H1 (cell line): ENCODE measurements around the gene MBD5. TPM values are rescaled to one million over a fixed set of nuclear protein-coding genes. Genes with fewer than 3 reads are reported as not detected.

ENCODE experiments used
- CTCF ChIA-PET: fragments of 300-600 bp; sonication (Branson Sonifier 250); formaldehyde crosslinking; loops from one replicate; lab custom pipeline; 2021; ENCODE audit not compliant: partially characterized antibody; lab: Charles Lee
- POLR2A ChIA-PET: fragments of 300-600 bp; sonication (Branson Sonifier 250); formaldehyde crosslinking; loops from one replicate; lab custom pipeline; 2021; ENCODE audit warnings: inconsistent platforms; ENCODE audit not compliant: partially characterized antibody; lab: Charles Lee
- DNase-seq, 2 experiments: peaks; one replicate each; pipeline versions ENCODE4 v3.0.0 to v3.0.0-alpha.2; 2010 to 2022; ENCODE audit warnings: low spot score in 2 of 2, low read depth in 1 of 2, mixed read lengths in 1 of 2
- FAIRE-seq: peaks from 2 replicates; lab custom pipeline; 2011; peaks lifted over from hg19 to GRCh38; lab: Jason Lieb, UNC
- H2AFZ ChIP-seq: 2 replicates; pipeline ENCODE4 v1.8.1; 2012; ENCODE audit warnings: low read length, inconsistent platforms
- H2AK5ac ChIP-seq: 2 replicates; pipeline ENCODE4 v1.6.1; 2013; ENCODE audit warnings: low read depth, low read length
- H2BK120ac ChIP-seq: replicated peaks from 2 replicates; pipeline ENCODE3; 2013; ENCODE audit warnings: low read depth, low read length, inconsistent platforms
- H2BK12ac ChIP-seq: 2 replicates; pipeline ENCODE4 v1.6.1; 2013; ENCODE audit warnings: low read depth, low read length
- H2BK15ac ChIP-seq: 2 replicates; pipeline ENCODE4 v1.6.1; 2013; ENCODE audit warnings: low read length
- H2BK20ac ChIP-seq: 2 replicates; pipeline ENCODE4 v1.6.1; 2013; ENCODE audit warnings: low read length
- H2BK5ac ChIP-seq: 2 replicates; pipeline ENCODE4 v1.6.1; 2013; ENCODE audit warnings: low read depth, low read length
- H3K14ac ChIP-seq: 2 replicates; pipeline ENCODE4 v1.6.1; 2013; ENCODE audit warnings: inconsistent platforms; ENCODE audit not compliant: insufficient read length
- H3K18ac ChIP-seq: 2 replicates; pipeline ENCODE4 v1.6.1; 2013; ENCODE audit warnings: low read length; ENCODE audit errors: extremely low read depth
- H3K23ac ChIP-seq: 2 replicates; pipeline ENCODE4 v1.6.1; 2013; ENCODE audit warnings: inconsistent platforms; ENCODE audit not compliant: insufficient read length
- H3K23me2 ChIP-seq: 2 replicates; pipeline ENCODE4 v1.6.1; 2013; ENCODE audit warnings: low read depth, low read length
- H3K27ac ChIP-seq: 2 replicates; pipeline ENCODE4 v1.6.1; 2011; ENCODE audit warnings: low read depth, low read length, inconsistent platforms
- H3K27me3 ChIP-seq, 4 experiments: replicated peaks in 1 of 4; 1 replicate in 1 of 4; 2 replicates in 3 of 4; pipeline versions ENCODE4 v1.6.1 to v1.8.1; 2011 to 2013; ENCODE audit warnings: low read length in 3 of 4, mild to moderate bottlenecking in 3 of 4, inconsistent platforms in 2 of 4, mixed read lengths in 2 of 4, moderate library complexity in 1 of 4; ENCODE audit not compliant: control insufficient read depth in 3 of 4, insufficient read depth in 3 of 4; ENCODE audit errors: extremely low read depth in 1 of 4
- H3K36me3 ChIP-seq, 4 experiments: 2 replicates each; pipeline versions ENCODE4 v1.6.1 to v1.8.1; 2011 to 2013; ENCODE audit warnings: mild to moderate bottlenecking in 4 of 4, low read length in 3 of 4, moderate library complexity in 2 of 4, control low read depth in 1 of 4, inconsistent platforms in 1 of 4; ENCODE audit not compliant: insufficient read depth in 4 of 4, control insufficient read depth in 2 of 4
- H3K4ac ChIP-seq: replicated peaks from 2 replicates; pipeline ENCODE3; 2013; ENCODE audit warnings: low read length, low read depth, mixed read lengths, inconsistent platforms; ENCODE audit not compliant: insufficient read length
- H3K4me1 ChIP-seq, 4 experiments: replicated peaks in 1 of 4; 1 replicate in 1 of 4; 2 replicates in 3 of 4; pipeline versions ENCODE4 v1.6.1 to v1.8.1; 2011 to 2013; ENCODE audit warnings: low read length in 3 of 4, inconsistent platforms in 2 of 4, mixed read lengths in 1 of 4; ENCODE audit not compliant: insufficient read depth in 4 of 4, control insufficient read depth in 3 of 4
- H3K4me2 ChIP-seq, 2 experiments: 2 replicates each; pipeline versions ENCODE4 v1.6.1 to v1.8.1; 2011 to 2013; ENCODE audit warnings: low read depth in 2 of 2, low read length in 2 of 2, control low read depth in 1 of 2, inconsistent platforms in 1 of 2, mild to moderate bottlenecking in 1 of 2; ENCODE audit not compliant: insufficient read depth in 1 of 2
- H3K4me3 ChIP-seq, 4 experiments: fragments of 200-600, 300-600 bp in 1 of 4; sonication (generic), shearing (Covaris generic), sonication (Bioruptor Twin) in 1 of 4; 2 replicates each; pipeline versions ENCODE4 v1.5.1 to v1.8.1; 2011 to 2016; ENCODE audit warnings: low read length in 4 of 4, low read depth in 3 of 4, control low read depth in 2 of 4, inconsistent platforms in 2 of 4, mild to moderate bottlenecking in 2 of 4, mixed read lengths in 1 of 4, moderate library complexity in 1 of 4; ENCODE audit not compliant: insufficient read depth in 2 of 4; ENCODE audit errors: extremely low read depth in 1 of 4
- H3K56ac ChIP-seq: replicated peaks from 2 replicates; pipeline ENCODE3; 2013; ENCODE audit warnings: low read depth, mild to moderate bottlenecking, mixed read lengths, low read length, inconsistent platforms; ENCODE audit not compliant: insufficient read length
- H3K79me1 ChIP-seq: 2 replicates; pipeline ENCODE4 v1.6.1; 2013; ENCODE audit warnings: low read depth, low read length, control low read depth
- H3K79me2 ChIP-seq, 2 experiments: 2 replicates each; pipeline versions ENCODE4 v1.6.1 to v1.8.1; 2012 to 2013; ENCODE audit warnings: low read length in 2 of 2, mild to moderate bottlenecking in 2 of 2, inconsistent platforms in 1 of 2; ENCODE audit not compliant: insufficient read depth in 2 of 2, control insufficient read depth in 1 of 2
- H3K9ac ChIP-seq, 4 experiments: replicated peaks in 1 of 4; 1 replicate in 1 of 4; 2 replicates in 3 of 4; pipeline versions ENCODE4 v1.6.1 to v1.8.1; 2011 to 2013; ENCODE audit warnings: low read depth in 3 of 4, low read length in 3 of 4, control low read depth in 2 of 4, mild to moderate bottlenecking in 2 of 4, moderate library complexity in 2 of 4, inconsistent platforms in 1 of 4; ENCODE audit errors: extremely low read depth in 1 of 4
- H3K9me3 ChIP-seq, 2 experiments: 2 replicates each; pipeline versions ENCODE4 v1.6.1 to v1.8.1; 2012 to 2013; ENCODE audit warnings: mild to moderate bottlenecking in 2 of 2, moderate library complexity in 2 of 2, control low read depth in 1 of 2, inconsistent platforms in 1 of 2, low read depth in 1 of 2, low read length in 1 of 2, mixed read lengths in 1 of 2; ENCODE audit not compliant: insufficient read depth in 2 of 2
- H4K20me1 ChIP-seq, 2 experiments: replicated peaks in 1 of 2; 2 replicates each; pipeline versions ENCODE3 to v1.8.1; 2011 to 2013; ENCODE audit warnings: inconsistent platforms in 2 of 2, low read length in 2 of 2, mild to moderate bottlenecking in 1 of 2; ENCODE audit not compliant: insufficient read depth in 2 of 2, control insufficient read depth in 1 of 2
- H4K5ac ChIP-seq: 2 replicates; pipeline ENCODE4 v1.6.1; 2013; ENCODE audit warnings: low read length, low read depth, mixed read lengths, inconsistent platforms; ENCODE audit not compliant: insufficient read length
- H4K8ac ChIP-seq: 2 replicates; pipeline ENCODE4 v1.8.0; 2013; ENCODE audit warnings: mild to moderate bottlenecking, moderate library complexity, low read length, inconsistent platforms; ENCODE audit not compliant: insufficient read depth; ENCODE audit errors: extremely low read depth
- H4K91ac ChIP-seq: replicated peaks from 2 replicates; pipeline ENCODE3; 2013; ENCODE audit warnings: low read length, mixed read lengths, inconsistent platforms; ENCODE audit not compliant: insufficient read length
- KDM5A ChIP-seq: fragments of 200-600 bp; IDR thresholded peaks from 2 replicates; pipeline ENCODE4 v1.7.1; 2012; ENCODE audit warnings: mild to moderate bottlenecking, low read length, inconsistent platforms, mixed read lengths
- whole genome bisulfite sequencing, 2 experiments: shearing (Covaris generic) in 1 of 2; methylation state at CpG; one replicate each; pipeline versions ENCODE4 v1.1.6 to v1.1.7; 2013 to 2015; ENCODE audit warnings: low lambda C conversion rate in 2 of 2, mixed read lengths in 2 of 2, inconsistent platforms in 1 of 2, low coverage in 1 of 2, missing lambda C conversion rate in 1 of 2; ENCODE audit not compliant: insufficient replicate concordance in 2 of 2, insufficient coverage in 1 of 2, insufficient read length in 1 of 2; ENCODE audit errors: extremely low coverage in 1 of 2, missing lambda C conversion rate in 1 of 2; 5-methylcytosine and 5-hydroxymethylcytosine counted together
- polyA plus RNA-seq, 7 experiments: library from polyadenylated mRNA; depleted of rRNA in 3 of 7; stranded (reverse) in 5 of 7; unstranded in 2 of 7; fragments of >200 nt in 5 of 7; fragments of 200-250 nt in 2 of 7; gene quantifications; 1 replicate in 5 of 7; 2 replicates in 1 of 7; 4 replicates in 1 of 7; pipeline versions ENCODE4 v1.2.1 to v1.2.3, GENCODE V29; 2011 to 2013; ENCODE audit warnings: missing spikeins in 2 of 7, mixed read lengths in 2 of 7
- total RNA-seq: library from RNA; stranded (reverse); fragmentation: NEBNext Ultra II Directional; extraction: Animal tissue kit (Norgen Biotek cat#: 25700); gene quantifications from 2 replicates; pipeline ENCODE4 v1.2.1, GENCODE V29; 2021

The MBD5 gene
- total and polyA plus RNA-seq, 2 of the 8 experiments (the other 6 are each of a cell fraction or from before 2014, with no cell fraction given) = 9.7 to 29.4 TPM

GRCh38 chr2:148240838-148241237 is 219.9 kb downstream of the MBD5 start:
- 94% methylated on average over 1 of the region's 1 CpG; no CpG with 5 or more reads in 1 of the 2 experiments for WGBS, 2 experiments
- POLR2A ChIA-PET = no interaction called here

More at GRCh38 chr2:148240838-148241237, 219.9 kb downstream of the MBD5 start:
- Histone ChIP-seq H2AK5ac (no peak overlapping the region), H3K56ac (no peak overlapping the region), H3K9ac (no peak overlapping the region), H3K18ac (no peak overlapping the region), H4K5ac (no peak overlapping the region), H2BK20ac (no peak overlapping the region), H3K36me3 (peaks cover 0 to 11% (median 1%) of the 10 kb centered on the region in 4 experiments; a peak in 2 of 8 replicates), H3K4me3 (no peak overlapping the region), H2BK12ac (no peak overlapping the region), H3K79me2 (no peaks in the 10 kb centered on the region), H2AFZ (no peak overlapping the region), H2BK15ac (no peak overlapping the region), H3K4ac (no peak overlapping the region), H4K20me1 (no peaks in the 10 kb centered on the region), H3K23ac (no peak overlapping the region), H4K8ac (no peak overlapping the region), H3K4me1 (no peaks in the 10 kb centered on the region), H3K79me1 (no peaks in the 10 kb centered on the region), H3K4me2 (no peak overlapping the region), H2BK120ac (no peak overlapping the region), H3K27me3 (peaks cover 0 to 2% (median 0%) of the 10 kb centered on the region in 4 experiments; a peak in 1 of 7 replicates)
- FAIRE-seq (no peak), DNase-seq (no peak)
- CTCF ChIA-PET = no interaction called here
- no peak for TF ChIP-seq KDM5A
- TF ChIP-seq, all 59 proteins: peak for 0
- no peak overlapping the region for H3K27ac ChIP-seq
- no peaks in the 10 kb centered on the region for H3K23me2 ChIP-seq
- H3K9me3 ChIP-seq = peaks cover 0 to 5% of the 10 kb centered on the region in 2 experiments; a peak in 1 of 4 replicates
- H3K14ac ChIP-seq = no peak overlapping the region
- no peak overlapping the region for H4K91ac ChIP-seq
- H2BK5ac ChIP-seq = no peak overlapping the region
